H9 (cell line): Measurements from ENCODE around the gene TRAF2. TPM values are rescaled to one million over a fixed set of nuclear protein-coding genes. Genes with fewer than 3 reads are reported as not detected.

Experiments used
- DNase-seq: peaks from one replicate; pipeline ENCODE4 v3.0.0-alpha.2; 2017
- H2AFZ ChIP-seq: one replicate; pipeline ENCODE4 v1.6.1; 2013; ENCODE audit warnings: mild to moderate bottlenecking, low read length, control low read depth, moderate library complexity
- H2AK5ac ChIP-seq: 2 replicates; pipeline ENCODE4 v1.6.1; 2013; ENCODE audit warnings: low read length, control low read depth, mixed read lengths; ENCODE audit not compliant: insufficient read length
- H2BK120ac ChIP-seq: one replicate; pipeline ENCODE4 v1.6.1; 2013; ENCODE audit warnings: low read depth, mild to moderate bottlenecking, low read length, control low read depth, inconsistent platforms; ENCODE audit not compliant: poor library complexity, severe bottlenecking
- H2BK12ac ChIP-seq: 2 replicates; pipeline ENCODE4 v1.6.1; 2013; ENCODE audit warnings: low read length, control low read depth, mixed read lengths, low read depth; ENCODE audit not compliant: insufficient read length
- H2BK15ac ChIP-seq: 2 replicates; pipeline ENCODE4 v1.6.1; 2013; ENCODE audit warnings: low read depth, low read length, control low read depth
- H2BK20ac ChIP-seq: one replicate; pipeline ENCODE4 v1.6.1; 2013; ENCODE audit warnings: low read depth, mild to moderate bottlenecking, low read length, control low read depth, inconsistent platforms; ENCODE audit not compliant: poor library complexity, severe bottlenecking
- H2BK5ac ChIP-seq: 2 replicates; pipeline ENCODE4 v1.6.1; 2013; ENCODE audit warnings: low read length, control low read depth, mixed read lengths; ENCODE audit not compliant: insufficient read length
- H3K14ac ChIP-seq: 2 replicates; pipeline ENCODE4 v1.6.1; 2013; ENCODE audit warnings: low read length, control low read depth; ENCODE audit not compliant: insufficient read depth
- H3K18ac ChIP-seq: 2 replicates; pipeline ENCODE4 v1.6.1; 2013; ENCODE audit warnings: low read depth, mild to moderate bottlenecking, mixed read lengths, low read length, control low read depth; ENCODE audit not compliant: insufficient read length
- H3K23ac ChIP-seq: 2 replicates; pipeline ENCODE4 v1.6.1; 2013; ENCODE audit warnings: low read length, control low read depth, mixed read lengths, low read depth; ENCODE audit not compliant: insufficient read length
- H3K23me2 ChIP-seq: 2 replicates; pipeline ENCODE4 v1.6.1; 2013; ENCODE audit warnings: low read depth, mild to moderate bottlenecking, mixed read lengths, low read length, control low read depth; ENCODE audit not compliant: insufficient read length, poor library complexity, severe bottlenecking
- H3K27ac ChIP-seq: 2 replicates; pipeline ENCODE4 v1.5.1; 2013; ENCODE audit warnings: low read length, control low read depth, mixed read lengths, low read depth; ENCODE audit not compliant: insufficient read length
- H3K27me3 ChIP-seq: 2 replicates; pipeline ENCODE4 v1.6.1; 2013; ENCODE audit warnings: low read length, control low read depth, inconsistent platforms; ENCODE audit not compliant: insufficient read depth
- H3K4ac ChIP-seq: 2 replicates; pipeline ENCODE4 v1.6.1; 2013; ENCODE audit warnings: low read depth, mild to moderate bottlenecking, control low read depth, inconsistent platforms, low read length, moderate library complexity
- H3K4me1 ChIP-seq: 2 replicates; pipeline ENCODE4 v1.6.1; 2013; ENCODE audit warnings: low read length, control low read depth, inconsistent platforms; ENCODE audit not compliant: insufficient read depth
- H3K4me2 ChIP-seq: 2 replicates; pipeline ENCODE4 v1.6.1; 2013; ENCODE audit warnings: low read length, control low read depth, mixed read lengths; ENCODE audit not compliant: insufficient read length, insufficient read depth
- H3K56ac ChIP-seq: 2 replicates; pipeline ENCODE4 v1.6.1; 2013; ENCODE audit warnings: low read depth, mild to moderate bottlenecking, mixed read lengths, low read length, control low read depth; ENCODE audit not compliant: insufficient read length
- H3K79me1 ChIP-seq: 2 replicates; pipeline ENCODE4 v1.6.1; 2013; ENCODE audit warnings: low read depth, mild to moderate bottlenecking, moderate library complexity, low read length, control low read depth, inconsistent platforms; ENCODE audit not compliant: insufficient read depth, poor library complexity, severe bottlenecking
- H3K79me2 ChIP-seq: 2 replicates; pipeline ENCODE4 v1.6.1; 2013; ENCODE audit warnings: low read length, control low read depth, inconsistent platforms; ENCODE audit not compliant: insufficient read depth
- H3K9ac ChIP-seq: 2 replicates; pipeline ENCODE4 v1.6.1; 2013; ENCODE audit warnings: low read length, control low read depth, mixed read lengths; ENCODE audit not compliant: insufficient read length; ENCODE audit errors: extremely low read depth
- H3K9me3 ChIP-seq: one replicate; pipeline ENCODE4 v1.6.1; 2013; ENCODE audit warnings: low read depth, low read length, inconsistent platforms; ENCODE audit not compliant: control insufficient read depth
- H3T11ph ChIP-seq: one replicate; pipeline ENCODE4 v1.6.1; 2013; ENCODE audit warnings: mild to moderate bottlenecking, low read length, control low read depth, inconsistent platforms
- H4K20me1 ChIP-seq: one replicate; pipeline ENCODE4 v1.6.1; 2013; ENCODE audit not compliant: control insufficient read depth, insufficient read length, insufficient read depth
- H4K5ac ChIP-seq: 2 replicates; pipeline ENCODE4 v1.6.1; 2013; ENCODE audit warnings: low read depth, mild to moderate bottlenecking, mixed read lengths, low read length, control low read depth; ENCODE audit not compliant: insufficient read length
- H4K8ac ChIP-seq: replicated peaks from 2 replicates; pipeline ENCODE4 v1.6.1; 2013; ENCODE audit warnings: low read length, control low read depth, mixed read lengths, low read depth; ENCODE audit not compliant: insufficient read length
- H4K91ac ChIP-seq: 2 replicates; pipeline ENCODE4 v1.6.1; 2013; ENCODE audit warnings: low read depth, mild to moderate bottlenecking, moderate library complexity, mixed read lengths, low read length, control low read depth; ENCODE audit not compliant: insufficient read length
- H3K27ac Mint-ChIP-seq, 3 experiments: 2 replicates in 2 of 3; 3 replicates in 1 of 3; pipeline ENCODE4 v1.8.0; 2020 to 2021; ENCODE audit warnings: mixed read lengths in 3 of 3, mild to moderate bottlenecking in 1 of 3, moderate library complexity in 1 of 3
- H3K27me3 Mint-ChIP-seq: 2 replicates; pipeline ENCODE4 v1.8.0; 2021; ENCODE audit warnings: low read depth, mild to moderate bottlenecking, moderate library complexity, mixed read lengths
- H3K36me3 Mint-ChIP-seq, 3 experiments: 2 replicates in 2 of 3; 3 replicates in 1 of 3; pipeline ENCODE4 v1.8.0; 2020 to 2021; ENCODE audit warnings: low read depth in 3 of 3, mixed read lengths in 3 of 3; ENCODE audit not compliant: insufficient read depth in 1 of 3
- H3K4me1 Mint-ChIP-seq, 2 experiments: 2 replicates each; pipeline ENCODE4 v1.8.0; 2020; ENCODE audit warnings: mixed read lengths in 2 of 2
- H3K4me3 Mint-ChIP-seq, 2 experiments: 2 replicates in 1 of 2; 3 replicates in 1 of 2; pipeline ENCODE4 v1.8.0; 2020 to 2021; ENCODE audit warnings: mild to moderate bottlenecking in 2 of 2, mixed read lengths in 2 of 2, moderate library complexity in 1 of 2
- H3K9me3 Mint-ChIP-seq, 2 experiments: 2 replicates in 1 of 2; 3 replicates in 1 of 2; pipeline ENCODE4 v1.8.0; 2020; ENCODE audit warnings: mild to moderate bottlenecking in 2 of 2, mixed read lengths in 2 of 2, moderate library complexity in 1 of 2
- WGBS: extraction: QIAGEN DNeasy Blood & Tissue Kit; methylation state at CpG from one replicate; pipeline ENCODE4 v1.1.7; 2013; ENCODE audit warnings: missing lambda C conversion rate, low lambda C conversion rate, mixed read lengths; ENCODE audit not compliant: insufficient read length; ENCODE audit errors: extremely low coverage; 5-methylcytosine and 5-hydroxymethylcytosine counted together
- total RNA-seq: library from RNA; stranded (reverse); gene quantifications from 2 replicates; pipeline ENCODE4 v1.2.1, GENCODE V29; 2021
- TF ChIP-seq, protein P1 (sequence below): fragments of 200-600 bp; sonication (generic); conservative IDR thresholded peaks from 3 replicates; pipeline ENCODE4 v1.8.0; 2021; ENCODE audit warnings: antibody characterized with exemption, mild to moderate bottlenecking

TRAF2 gene
- total RNA-seq, 1 experiment from 2014 or later = 48.8 TPM

- Mint-ChIP-seq H3K9me3 (no peaks in the 10 kb centered on the region), H3K27me3 (no peaks in the 10 kb centered on the region; the same call in none of the 2 replicates), H3K4me1 (peaks cover 5 to 6% of the 10 kb centered on the region in 2 experiments), H3K36me3 (peaks cover 13 to 45% (median 37%) of the 10 kb centered on the region in 3 experiments), H3K27ac (peak overlapping the region in 1 of 3 experiments; percentile 86; a peak in 1 of 7 replicates), H3K4me3 (no peak overlapping the region)
- Histone ChIP-seq H3K23me2 (peaks cover 3% of the 10 kb centered on the region), H3T11ph (no peak overlapping the region), H4K20me1 (no peaks in the 10 kb centered on the region), H3K9ac (no peak overlapping the region), H4K8ac (no peak overlapping the region), H3K4ac (no peak overlapping the region), H2BK20ac (no peak overlapping the region), H2BK12ac (no peak overlapping the region), H2BK5ac (no peak overlapping the region), H2AFZ (no peak overlapping the region), H3K27ac (no peak overlapping the region), H4K5ac (no peak overlapping the region), H3K79me2 (peaks cover 2% of the 10 kb centered on the region; the same call in 1 of the 2 replicates), H3K4me2 (no peak overlapping the region), H3K23ac (no peak overlapping the region), H4K91ac (no peak overlapping the region), H2AK5ac (no peak overlapping the region), H3K18ac (no peak overlapping the region), H2BK15ac (no peak overlapping the region), H3K14ac (no peak overlapping the region), H3K79me1 (peaks cover 2% of the 10 kb centered on the region), H3K27me3 (no peaks in the 10 kb centered on the region), H3K9me3 (no peaks in the 10 kb centered on the region), H3K4me1 (0 out of 2 replicates have a peak, but pooled peaks cover 3% of the 10 kb centered on the region), H3K56ac (no peak overlapping the region), H2BK120ac (no peak overlapping the region)
- TF ChIP-seq, protein P1, sequence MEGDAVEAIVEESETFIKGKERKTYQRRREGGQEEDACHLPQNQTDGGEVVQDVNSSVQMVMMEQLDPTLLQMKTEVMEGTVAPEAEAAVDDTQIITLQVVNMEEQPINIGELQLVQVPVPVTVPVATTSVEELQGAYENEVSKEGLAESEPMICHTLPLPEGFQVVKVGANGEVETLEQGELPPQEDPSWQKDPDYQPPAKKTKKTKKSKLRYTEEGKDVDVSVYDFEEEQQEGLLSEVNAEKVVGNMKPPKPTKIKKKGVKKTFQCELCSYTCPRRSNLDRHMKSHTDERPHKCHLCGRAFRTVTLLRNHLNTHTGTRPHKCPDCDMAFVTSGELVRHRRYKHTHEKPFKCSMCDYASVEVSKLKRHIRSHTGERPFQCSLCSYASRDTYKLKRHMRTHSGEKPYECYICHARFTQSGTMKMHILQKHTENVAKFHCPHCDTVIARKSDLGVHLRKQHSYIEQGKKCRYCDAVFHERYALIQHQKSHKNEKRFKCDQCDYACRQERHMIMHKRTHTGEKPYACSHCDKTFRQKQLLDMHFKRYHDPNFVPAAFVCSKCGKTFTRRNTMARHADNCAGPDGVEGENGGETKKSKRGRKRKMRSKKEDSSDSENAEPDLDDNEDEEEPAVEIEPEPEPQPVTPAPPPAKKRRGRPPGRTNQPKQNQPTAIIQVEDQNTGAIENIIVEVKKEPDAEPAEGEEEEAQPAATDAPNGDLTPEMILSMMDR = no peak
- no peak for DNase-seq
- WGBS = no CpG with 5 or more reads among the region's 9 CpGs
These were observed 25.8 kb upstream of the TRAF2 start for GRCh38 chr9:136860529-136860928.
